Measurements from ENCODE around the gene ZYX.

- TF ChIP-seq, protein P1, sequence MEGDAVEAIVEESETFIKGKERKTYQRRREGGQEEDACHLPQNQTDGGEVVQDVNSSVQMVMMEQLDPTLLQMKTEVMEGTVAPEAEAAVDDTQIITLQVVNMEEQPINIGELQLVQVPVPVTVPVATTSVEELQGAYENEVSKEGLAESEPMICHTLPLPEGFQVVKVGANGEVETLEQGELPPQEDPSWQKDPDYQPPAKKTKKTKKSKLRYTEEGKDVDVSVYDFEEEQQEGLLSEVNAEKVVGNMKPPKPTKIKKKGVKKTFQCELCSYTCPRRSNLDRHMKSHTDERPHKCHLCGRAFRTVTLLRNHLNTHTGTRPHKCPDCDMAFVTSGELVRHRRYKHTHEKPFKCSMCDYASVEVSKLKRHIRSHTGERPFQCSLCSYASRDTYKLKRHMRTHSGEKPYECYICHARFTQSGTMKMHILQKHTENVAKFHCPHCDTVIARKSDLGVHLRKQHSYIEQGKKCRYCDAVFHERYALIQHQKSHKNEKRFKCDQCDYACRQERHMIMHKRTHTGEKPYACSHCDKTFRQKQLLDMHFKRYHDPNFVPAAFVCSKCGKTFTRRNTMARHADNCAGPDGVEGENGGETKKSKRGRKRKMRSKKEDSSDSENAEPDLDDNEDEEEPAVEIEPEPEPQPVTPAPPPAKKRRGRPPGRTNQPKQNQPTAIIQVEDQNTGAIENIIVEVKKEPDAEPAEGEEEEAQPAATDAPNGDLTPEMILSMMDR (IDR thresholded peaks at IDR 0.05): no peak
- TF ChIP-seq POLR2A (IDR thresholded peaks at IDR 0.05): no peak
Observed at GRCh38 chr7:143411976-143412708, 31.0 kb downstream of the ZYX start.
